Endothelial cell of umbilical vein (primary cell): ENCODE results near the gene TRIM27. TPM values are rescaled to one million over a fixed set of nuclear protein-coding genes. Genes with fewer than 3 reads are reported as not detected.

Experiments
- BruUV-seq: library from RNA; stranded (reverse); fragments of 400-500 nt; replicated peaks from 2 replicates; lab custom pipeline; 2021; lab: Mats Ljungman, UMichigan
- CTCF ChIA-PET: fragments of 300-600, 350-600 bp; sonication (Branson Sonifier 250); formaldehyde crosslinking; loops from one replicate; lab custom pipeline; 2021; ENCODE audit warnings: antibody characterized with exemption, inconsistent platforms; lab: Charles Lee
- POLR2A ChIA-PET: fragments of 300-600, 350-600 bp; sonication (Branson Sonifier 250); formaldehyde crosslinking; loops from one replicate; lab custom pipeline; 2021; ENCODE audit warnings: antibody characterized with exemption, inconsistent platforms; lab: Charles Lee
- DNase-seq: peaks from one replicate; pipeline ENCODE4 v3.0.0-alpha.2; 2011; ENCODE audit warnings: low read depth, low spot score
- FAIRE-seq: peaks from 2 replicates; lab custom pipeline; 2011; peaks lifted over from hg19 to GRCh38; lab: Jason Lieb, UNC
- H2AFZ ChIP-seq: 2 replicates; pipeline ENCODE4 v1.6.0; 2012; ENCODE audit warnings: low read depth, low read length, control low read depth, inconsistent platforms
- H3K27ac ChIP-seq: 2 replicates; pipeline ENCODE4 v1.5.1; 2011; ENCODE audit warnings: low read depth, mild to moderate bottlenecking, control low read depth, low read length, moderate library complexity; ENCODE audit not compliant: insufficient read depth
- H3K27me3 ChIP-seq, 2 experiments: 2 replicates each; pipeline versions ENCODE4 v1.6.0 to v1.6.1; 2011; ENCODE audit warnings: low read length in 2 of 2, mixed read lengths in 1 of 2; ENCODE audit not compliant: control insufficient read depth in 2 of 2, insufficient read depth in 2 of 2
- H3K36me3 ChIP-seq, 2 experiments: 2 replicates in 1 of 2; 3 replicates in 1 of 2; pipeline ENCODE4 v1.5.1; 2011; ENCODE audit warnings: low read length in 2 of 2, mild to moderate bottlenecking in 1 of 2, moderate library complexity in 1 of 2; ENCODE audit not compliant: control insufficient read depth in 2 of 2, insufficient read depth in 2 of 2; ENCODE audit errors: extremely low read depth in 1 of 2
- H3K4me1 ChIP-seq: 3 replicates; pipeline ENCODE4 v1.5.1; 2011; ENCODE audit warnings: mild to moderate bottlenecking, low read length; ENCODE audit not compliant: control insufficient read depth, insufficient read depth; ENCODE audit errors: extremely low read depth
- H3K4me2 ChIP-seq: 2 replicates; pipeline ENCODE4 v1.6.1; 2011; ENCODE audit warnings: low read length, control low read depth, mixed read lengths; ENCODE audit not compliant: insufficient read depth
- H3K4me3 ChIP-seq, 3 experiments: fragments of 200-600 bp in 1 of 3; sonication (generic), shearing (Covaris generic) in 1 of 3; replicated peaks in 1 of 3; 2 replicates each; pipeline ENCODE4 v1.5.1; 2011 to 2016; ENCODE audit warnings: control low read depth in 3 of 3, low read length in 3 of 3, mild to moderate bottlenecking in 2 of 3, inconsistent platforms in 1 of 3, low read depth in 1 of 3, moderate library complexity in 1 of 3; ENCODE audit not compliant: insufficient read depth in 1 of 3
- H3K79me2 ChIP-seq: 2 replicates; pipeline ENCODE4 v1.6.0; 2012; ENCODE audit warnings: low read length, inconsistent platforms; ENCODE audit not compliant: control insufficient read depth, insufficient read depth
- H3K9ac ChIP-seq: replicated peaks from 2 replicates; pipeline ENCODE3; 2011; ENCODE audit warnings: low read length, control low read depth; ENCODE audit not compliant: insufficient read depth; ENCODE audit errors: extremely low read depth
- H3K9me1 ChIP-seq: replicated peaks from 3 replicates; pipeline ENCODE4 v1.6.0; 2011; ENCODE audit warnings: mild to moderate bottlenecking, low read length; ENCODE audit not compliant: control insufficient read depth, insufficient read depth; ENCODE audit errors: extremely low read depth
- H3K9me3 ChIP-seq: replicated peaks from 2 replicates; pipeline ENCODE4 v1.5.1; 2012; ENCODE audit warnings: low read length, inconsistent platforms; ENCODE audit not compliant: control insufficient read depth, insufficient read depth
- H4K20me1 ChIP-seq: replicated peaks from 2 replicates; pipeline ENCODE3; 2011; ENCODE audit warnings: mild to moderate bottlenecking, low read length; ENCODE audit not compliant: control insufficient read depth, insufficient read depth; ENCODE audit errors: extremely low read depth
- EZH2 ChIP-seq: IDR thresholded peaks from 2 replicates; pipeline ENCODE4 v1.6.1; 2012; ENCODE audit warnings: borderline replicate concordance, low read depth, mild to moderate bottlenecking, moderate library complexity, low read length, inconsistent platforms; ENCODE audit not compliant: severe bottlenecking
- FOS ChIP-seq: IDR thresholded peaks from 2 replicates; pipeline ENCODE4 v1.6.1; 2011; ENCODE audit warnings: mild to moderate bottlenecking, low read length, moderate library complexity, borderline replicate concordance; ENCODE audit not compliant: insufficient read depth
- GATA2 ChIP-seq: IDR thresholded peaks from 2 replicates; pipeline ENCODE4 v1.7.0; 2011; ENCODE audit warnings: low read depth, mild to moderate bottlenecking, moderate library complexity, mixed read lengths, low read length; ENCODE audit not compliant: insufficient read length, insufficient read depth
- JUN ChIP-seq: IDR thresholded peaks from 2 replicates; pipeline ENCODE4 v1.6.1; 2011; ENCODE audit warnings: borderline replicate concordance, low read depth; ENCODE audit not compliant: insufficient read length, insufficient read depth
- MYC ChIP-seq: IDR thresholded peaks from one replicate; pipeline ENCODE4 v1.6.1; 2011; ENCODE audit warnings: mild to moderate bottlenecking, low read depth, low read length
- POLR2A ChIP-seq: IDR thresholded peaks from 2 replicates; pipeline ENCODE4 v1.6.1; 2012; ENCODE audit warnings: low read depth, mild to moderate bottlenecking, control low read depth, low read length
- POLR2AphosphoS5 ChIP-seq: IDR thresholded peaks from 2 replicates; pipeline ENCODE4 v1.6.1; 2012; ENCODE audit warnings: low read depth, mild to moderate bottlenecking, control low read depth, low read length, moderate library complexity; ENCODE audit not compliant: insufficient read depth
- dilution Hi-C: fragments of 300-500 bp; cut with MboI; formaldehyde crosslinking; loops from one replicate; pipeline ENCODE4 v1.15.0; 2019; ENCODE audit warnings: low sequenced_read_pairs; ENCODE audit not compliant: extremely low pct_ligation_motif_present
- intact Hi-C: fragments of 100-400 bp; cut with micrococcal nuclease; formaldehyde crosslinking; loops from one replicate; pipeline ENCODE4 v1.10.0; 2022
- polyA plus RNA-seq, 4 experiments: library from polyadenylated mRNA; depleted of rRNA in 3 of 4; stranded (reverse) in 3 of 4; unstranded in 1 of 4; fragments of >200 nt; gene quantifications; 2 replicates each; pipeline versions ENCODE4 v1.2.1 to v1.2.3, GENCODE V29; 2011 to 2012; ENCODE audit warnings: missing spikeins in 1 of 4
- total RNA-seq: library from RNA; stranded (reverse); gene quantifications from 2 replicates; pipeline ENCODE4 v1.2.3, GENCODE V29; 2021
- TF ChIP-seq, protein P1 (sequence below): IDR thresholded peaks from 2 replicates; pipeline ENCODE4 v1.6.1; 2011; ENCODE audit not compliant: insufficient read depth, insufficient read length
- TF ChIP-seq, protein P2 (sequence below), 2 donors: IDR thresholded peaks; 1 replicate in 1 of 2; 2 replicates in 1 of 2; pipeline ENCODE4 v1.5.1; 2011; ENCODE audit warnings: low read length in 2 of 2, mild to moderate bottlenecking in 2 of 2, moderate library complexity in 2 of 2, control low read depth in 1 of 2, inconsistent platforms in 1 of 2, low read depth in 1 of 2; ENCODE audit not compliant: insufficient read depth in 1 of 2; ENCODE audit errors: extremely low read depth in 1 of 2

TRIM27 gene
- total and polyA plus RNA-seq, 2 donors (not counting 3 experiments of a cell fraction or from before 2014, with no cell fraction given) = 67.1 to 69.2 TPM

DNA sequence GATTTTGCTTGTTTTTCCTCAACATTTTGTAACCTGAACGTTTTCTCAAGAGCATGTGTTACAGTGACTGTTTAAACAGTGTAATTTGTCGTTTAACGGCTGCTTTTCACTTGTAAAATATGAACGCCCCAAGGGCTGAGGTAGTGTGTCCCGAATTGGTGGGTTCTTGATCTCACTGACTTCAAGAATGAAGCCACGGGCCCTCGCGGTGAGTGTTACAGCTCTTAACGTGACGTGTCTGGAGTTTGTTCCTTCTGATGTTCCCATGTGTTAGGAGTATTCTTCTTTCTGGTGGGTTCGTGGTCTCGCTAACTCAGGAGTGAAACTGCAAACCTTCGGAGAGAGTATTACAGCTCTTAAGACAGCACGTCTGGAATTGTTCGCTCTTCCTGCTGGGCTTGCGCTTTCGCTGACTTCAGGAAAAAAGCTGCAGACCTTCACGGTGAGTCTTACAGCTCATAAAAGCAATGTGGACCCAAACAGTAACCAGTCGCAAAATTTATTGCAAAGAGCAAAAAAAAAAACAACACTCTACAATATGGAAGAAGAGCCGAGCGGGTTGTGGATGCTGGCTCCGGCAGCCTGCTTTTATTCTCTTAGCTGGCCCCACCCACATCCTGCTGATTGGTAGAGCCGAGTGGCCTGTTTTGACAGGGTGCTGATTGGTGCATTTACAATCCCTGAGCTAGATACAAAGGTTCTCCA lies 25.1 kb upstream of the TRIM27 start:
- peaks cover 16% of the 10 kb centered on the region for H3K4me1 ChIP-seq
- no peak overlapping the region for H2AFZ ChIP-seq
- peak; percentile 12 for FAIRE-seq
- ChIA-PET POLR2A (interaction anchor here (0.6 kb wide), 1 partner anchor 37 kb away, joined by 3 read pairs; no protein-coding TSS in a partner anchor), CTCF (no interaction called here)
- H4K20me1 ChIP-seq = no peaks in the 10 kb centered on the region
- no peaks in the 10 kb centered on the region for H3K9me1 ChIP-seq
- no peak overlapping the region for H3K4me2 ChIP-seq
- no peak for DNase-seq
- H3K27ac ChIP-seq = no peak overlapping the region
- dilution Hi-C loops (no loop called here), intact Hi-C loops (no loop called here)
- H3K4me3 ChIP-seq = no peak overlapping the region
- H3K79me2 ChIP-seq = no peaks in the 10 kb centered on the region
- H3K27me3 ChIP-seq = no peaks in the 10 kb centered on the region
- BruUV-seq = no TSS peak
- no peaks in the 10 kb centered on the region for H3K36me3 ChIP-seq
- no peaks in the 10 kb centered on the region for H3K9me3 ChIP-seq
- TF ChIP-seq FOS (no peak), GATA2 (no peak), JUN (no peak), POLR2AphosphoS5 (no peak), MYC (no peak), POLR2A (no peak), EZH2 (no peak)
- TF ChIP-seq, protein P1, sequence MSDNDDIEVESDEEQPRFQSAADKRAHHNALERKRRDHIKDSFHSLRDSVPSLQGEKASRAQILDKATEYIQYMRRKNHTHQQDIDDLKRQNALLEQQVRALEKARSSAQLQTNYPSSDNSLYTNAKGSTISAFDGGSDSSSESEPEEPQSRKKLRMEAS = no peak
- TF ChIP-seq, protein P2, sequence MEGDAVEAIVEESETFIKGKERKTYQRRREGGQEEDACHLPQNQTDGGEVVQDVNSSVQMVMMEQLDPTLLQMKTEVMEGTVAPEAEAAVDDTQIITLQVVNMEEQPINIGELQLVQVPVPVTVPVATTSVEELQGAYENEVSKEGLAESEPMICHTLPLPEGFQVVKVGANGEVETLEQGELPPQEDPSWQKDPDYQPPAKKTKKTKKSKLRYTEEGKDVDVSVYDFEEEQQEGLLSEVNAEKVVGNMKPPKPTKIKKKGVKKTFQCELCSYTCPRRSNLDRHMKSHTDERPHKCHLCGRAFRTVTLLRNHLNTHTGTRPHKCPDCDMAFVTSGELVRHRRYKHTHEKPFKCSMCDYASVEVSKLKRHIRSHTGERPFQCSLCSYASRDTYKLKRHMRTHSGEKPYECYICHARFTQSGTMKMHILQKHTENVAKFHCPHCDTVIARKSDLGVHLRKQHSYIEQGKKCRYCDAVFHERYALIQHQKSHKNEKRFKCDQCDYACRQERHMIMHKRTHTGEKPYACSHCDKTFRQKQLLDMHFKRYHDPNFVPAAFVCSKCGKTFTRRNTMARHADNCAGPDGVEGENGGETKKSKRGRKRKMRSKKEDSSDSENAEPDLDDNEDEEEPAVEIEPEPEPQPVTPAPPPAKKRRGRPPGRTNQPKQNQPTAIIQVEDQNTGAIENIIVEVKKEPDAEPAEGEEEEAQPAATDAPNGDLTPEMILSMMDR (IDR thresholded peaks at IDR 0.05; ENCODE audit: extremely low read depth in 1 of 2, insufficient read depth in 1 of 2, low read depth in 1 of 2, low read length in 2 of 2) = no peak
- H3K9ac ChIP-seq = no peak overlapping the region
